Stomach (tissue), 9 donors: ENCODE data around the gene TOM1. TPM values are rescaled to one million over a fixed set of nuclear protein-coding genes. Genes with fewer than 3 reads are reported as not detected.

Source experiments
- DNase-seq, 2 donors: peaks; one replicate each; pipeline versions ENCODE4 v3.0.0 to v3.0.0-alpha.2; 2013 to 2019
- H3K27ac ChIP-seq, 5 donors: fragments of 200-600 bp in 4 of 5; sonication (generic) in 4 of 5; one replicate each; pipeline ENCODE4 v1.5.1; 2013 to 2019; ENCODE audit warnings: mild to moderate bottlenecking in 1 of 5, moderate library complexity in 1 of 5
- H3K27me3 ChIP-seq, 3 donors: fragments of 200-600 bp; sonication (generic); one replicate each; pipeline ENCODE4 v1.5.1; 2017 to 2019; ENCODE audit warnings: mixed run types in 1 of 3
- H3K36me3 ChIP-seq, 4 donors: fragments of 200-600 bp; sonication (generic); 1 replicate in 3 of 4; 2 replicates in 1 of 4; pipeline ENCODE4 v1.5.1; 2016 to 2019
- H3K4me1 ChIP-seq, 4 donors: fragments of 200-600 bp; sonication (generic); one replicate each; pipeline ENCODE4 v1.5.1; 2016 to 2019
- H3K4me3 ChIP-seq, 4 donors: fragments of 200-600 bp; sonication (generic) in 3 of 4; one replicate each; pipeline ENCODE4 v1.5.1; 2016 to 2019; ENCODE audit warnings: mild to moderate bottlenecking in 1 of 4
- H3K9me3 ChIP-seq, 4 donors: fragments of 200-600 bp; sonication (generic); one replicate each; pipeline ENCODE4 v1.5.1; 2016 to 2019
- EP300 ChIP-seq: sonication (generic); formaldehyde crosslinking; IDR thresholded peaks from one replicate; pipeline ENCODE4 v1.6.1; 2017; ENCODE audit warnings: antibody characterized with exemption
- POLR2A ChIP-seq, 4 donors: fragments of 450-650 bp; IDR thresholded peaks; one replicate each; pipeline ENCODE4 v1.6.1; 2016; ENCODE audit warnings: antibody characterized with exemption in 4 of 4, control low read depth in 2 of 4, mild to moderate bottlenecking in 1 of 4, moderate library complexity in 1 of 4
- POLR2AphosphoS5 ChIP-seq, 3 donors: sonication (generic); formaldehyde crosslinking; IDR thresholded peaks; one replicate each; pipeline ENCODE4 v1.6.1; 2016; ENCODE audit warnings: antibody characterized with exemption in 3 of 3
- WGBS, 5 donors: extraction: QIAGEN DNeasy Blood & Tissue Kit in 3 of 5; methylation state at CpG; one replicate each; pipeline versions ENCODE4 v1.1.5 to v1.1.7; 2013 to 2018; 5-methylcytosine and 5-hydroxymethylcytosine counted together
- intact Hi-C: fragments of 100-400 bp; cut with DNase I; formaldehyde crosslinking; loops from one replicate; pipeline ENCODE4 v1.15.1; 2023; ENCODE audit warnings: low total_unique reads
- polyA plus RNA-seq, 3 donors: library from polyadenylated mRNA; stranded (reverse); fragments of 200-250 nt; gene quantifications; one replicate each; pipeline ENCODE4 v1.2.3, GENCODE V29; 2013
- total RNA-seq, 5 donors: library from RNA; depleted of rRNA; stranded (reverse); fragments of >200 nt; gene quantifications; one replicate each; pipeline versions ENCODE4 v1.1.0 to v1.2.3, GENCODE V29; 2014 to 2016
- TF ChIP-seq, protein P1 (sequence below), 7 experiments: fragments of 450-650 bp in 4 of 7; fragments of 200-600 bp in 3 of 7; sonication (generic) in 3 of 7; IDR thresholded peaks; one replicate each; pipeline ENCODE4 v1.5.1; 2016 to 2019; ENCODE audit warnings: antibody characterized with exemption in 7 of 7, control low read depth in 2 of 7, mild to moderate bottlenecking in 1 of 7
- donor health status: healthy with polysubstance abuse.
- donor health status: Bipolar disorder and iron deficiency.
- donor health status: healthy.

The TOM1 gene
- total and polyA plus RNA-seq, 8 donors: 17.3 to 150 (median 40.5) TPM

DNA sequence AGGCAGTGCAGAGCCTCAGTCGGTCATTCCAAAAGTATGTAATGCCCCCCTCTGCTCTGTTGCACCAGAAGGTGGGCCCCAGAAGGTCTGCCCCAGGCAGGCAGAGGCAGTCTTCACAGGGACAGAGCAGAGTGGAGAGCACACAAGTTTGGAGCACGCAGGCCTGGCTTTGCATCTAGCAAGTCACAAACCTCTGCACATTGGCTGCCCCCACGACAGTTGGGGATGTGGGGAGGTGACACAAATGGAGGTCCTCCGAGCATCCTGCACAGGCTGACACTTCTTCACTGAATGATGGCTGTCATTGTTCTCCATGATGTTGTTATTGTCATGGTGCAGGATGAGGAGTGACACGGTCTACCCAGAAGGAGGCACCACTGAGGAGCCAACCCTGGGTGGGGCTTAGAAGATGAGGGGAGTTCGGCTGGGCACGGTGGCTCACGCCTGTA, 11.9 kb downstream of the TOM1 start:
- Histone ChIP-seq H3K4me1 (peaks cover 18 to 91% (median 64%) of the 10 kb centered on the region in 4 donors), H3K4me3 (no peak overlapping the region), H3K9me3 (no peaks in the 10 kb centered on the region), H3K36me3 (peaks cover 0 to 8% (median 3%) of the 10 kb centered on the region in 4 donors), H3K27me3 (no peaks in the 10 kb centered on the region), H3K27ac (no peak overlapping the region)
- 90 to 92% (median 91%) methylated on average over 8 of the region's 8 CpGs for WGBS, 5 donors
- no peak for DNase-seq
- intact Hi-C loops: no loop called here
- TF ChIP-seq POLR2A (IDR thresholded peaks at IDR 0.05): no peak
- no peak for TF ChIP-seq EP300
- TF ChIP-seq, protein P1, sequence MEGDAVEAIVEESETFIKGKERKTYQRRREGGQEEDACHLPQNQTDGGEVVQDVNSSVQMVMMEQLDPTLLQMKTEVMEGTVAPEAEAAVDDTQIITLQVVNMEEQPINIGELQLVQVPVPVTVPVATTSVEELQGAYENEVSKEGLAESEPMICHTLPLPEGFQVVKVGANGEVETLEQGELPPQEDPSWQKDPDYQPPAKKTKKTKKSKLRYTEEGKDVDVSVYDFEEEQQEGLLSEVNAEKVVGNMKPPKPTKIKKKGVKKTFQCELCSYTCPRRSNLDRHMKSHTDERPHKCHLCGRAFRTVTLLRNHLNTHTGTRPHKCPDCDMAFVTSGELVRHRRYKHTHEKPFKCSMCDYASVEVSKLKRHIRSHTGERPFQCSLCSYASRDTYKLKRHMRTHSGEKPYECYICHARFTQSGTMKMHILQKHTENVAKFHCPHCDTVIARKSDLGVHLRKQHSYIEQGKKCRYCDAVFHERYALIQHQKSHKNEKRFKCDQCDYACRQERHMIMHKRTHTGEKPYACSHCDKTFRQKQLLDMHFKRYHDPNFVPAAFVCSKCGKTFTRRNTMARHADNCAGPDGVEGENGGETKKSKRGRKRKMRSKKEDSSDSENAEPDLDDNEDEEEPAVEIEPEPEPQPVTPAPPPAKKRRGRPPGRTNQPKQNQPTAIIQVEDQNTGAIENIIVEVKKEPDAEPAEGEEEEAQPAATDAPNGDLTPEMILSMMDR (IDR thresholded peaks at IDR 0.05): no peak
- TF ChIP-seq POLR2AphosphoS5 (IDR thresholded peaks at IDR 0.05): no peak

DNA sequence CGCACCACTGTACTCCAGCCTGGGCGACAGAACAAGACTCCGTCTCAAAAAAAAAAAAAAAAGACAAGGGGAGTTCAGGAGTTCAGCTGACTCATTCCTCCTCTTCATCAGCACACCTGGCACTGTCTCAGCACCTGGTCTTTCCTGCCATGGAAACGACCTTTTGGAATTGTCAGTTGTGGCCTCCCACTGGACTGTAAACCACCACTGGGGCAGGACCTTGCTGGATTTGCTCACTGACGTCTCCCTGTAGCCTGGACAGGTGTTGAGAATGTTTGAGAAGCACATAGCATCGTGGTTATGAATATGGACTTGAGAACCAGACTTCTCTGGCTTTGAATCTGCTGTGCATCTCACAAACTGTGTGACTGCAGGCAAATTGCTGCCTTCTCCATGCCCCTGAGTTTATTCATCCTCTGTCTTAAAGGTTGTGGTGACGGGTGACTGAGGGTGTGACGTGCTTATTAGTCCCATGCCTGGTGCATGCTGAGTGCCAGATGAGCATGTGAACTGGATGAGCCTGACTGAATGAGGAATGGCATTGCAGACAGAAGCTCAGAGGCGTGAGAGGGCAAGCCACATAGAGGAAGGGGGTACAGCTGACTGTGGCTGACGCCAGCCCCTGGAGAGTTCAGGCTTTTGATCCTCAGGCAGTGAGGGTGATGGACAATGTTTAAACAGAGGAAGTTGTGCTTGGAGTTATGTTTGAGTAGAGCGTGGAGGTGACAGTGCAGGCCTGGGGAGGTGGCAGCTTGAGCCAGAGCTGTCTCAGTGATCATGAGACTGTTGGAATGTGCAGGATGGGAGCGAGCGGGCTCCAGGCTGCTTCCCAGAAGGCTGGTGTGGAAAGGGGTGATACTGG, 12.7 kb downstream of the TOM1 start:
- peaks cover under 1 to 11% (median 7%) of the 10 kb centered on the region in 4 donors for H3K36me3 ChIP-seq
- peaks cover 18 to 83% (median 60%) of the 10 kb centered on the region in 4 donors for H3K4me1 ChIP-seq
- 72 to 83% (median 81%) methylated on average over 13 of the region's 13 CpGs for WGBS, 5 donors

GRCh38 chr22:35313311-35314121, 13.8 kb downstream of the TOM1 start:
- Histone ChIP-seq H3K4me1 (peaks cover 18 to 72% (median 53%) of the 10 kb centered on the region in 4 donors), H3K36me3 (peaks cover 11 to 22% (median 18%) of the 10 kb centered on the region in 4 donors), H3K27me3 (no peaks in the 10 kb centered on the region), H3K4me3 (no peak overlapping the region), H3K9me3 (no peaks in the 10 kb centered on the region), H3K27ac (peak overlapping the region in 4 of 5 donors; percentile 28 to 61 (median 54))
- peak; percentile 24 to 64 for DNase-seq
- 54 to 71% (median 59%) methylated on average over 13 to 14 of the region's 14 CpGs for WGBS, 5 donors
- intact Hi-C loops: no loop called here
- TF ChIP-seq, protein P1 (IDR thresholded peaks at IDR 0.05): no peak
- TF ChIP-seq POLR2A (IDR thresholded peaks at IDR 0.05) (no peak), POLR2AphosphoS5 (IDR thresholded peaks at IDR 0.05) (peak in 1 of 3 donors; percentile 41), EP300 (no peak)

More for the DNA sequence above, 12.7 kb downstream of the TOM1 start:
- intact Hi-C loops: no loop called here
- TF ChIP-seq, protein P1 (IDR thresholded peaks at IDR 0.05): no peak
- no peak for TF ChIP-seq POLR2AphosphoS5 (IDR thresholded peaks at IDR 0.05)
- DNase-seq: peak in 1 of 2 donors; percentile 41
- Histone ChIP-seq H3K9me3 (no peaks in the 10 kb centered on the region), H3K27me3 (no peaks in the 10 kb centered on the region), H3K27ac (peak overlapping the region in 4 of 5 donors; percentile 9 to 61 (median 54)), H3K4me3 (no peak overlapping the region)
